NCI-H82 treated with DMSO at 0.1 percent for 48 hours (cell line): ENCODE data around the gene SLC35F4.
A peak's percentile ranks its signal among the peaks of the same experiment; 100 is the strongest.
"Not testable (repeated sequence)": the region's sequence is repeated elsewhere in the genome, so short reads cannot be mapped to it uniquely, and the experiment has no call there.

Experiments used
- DNase-seq: peaks from one replicate; lab custom pipeline; 2025; ENCODE audit not compliant: unreplicated experiment; lab: John Stamatoyannopoulos, UW

SLC35F4 gene

DNA sequence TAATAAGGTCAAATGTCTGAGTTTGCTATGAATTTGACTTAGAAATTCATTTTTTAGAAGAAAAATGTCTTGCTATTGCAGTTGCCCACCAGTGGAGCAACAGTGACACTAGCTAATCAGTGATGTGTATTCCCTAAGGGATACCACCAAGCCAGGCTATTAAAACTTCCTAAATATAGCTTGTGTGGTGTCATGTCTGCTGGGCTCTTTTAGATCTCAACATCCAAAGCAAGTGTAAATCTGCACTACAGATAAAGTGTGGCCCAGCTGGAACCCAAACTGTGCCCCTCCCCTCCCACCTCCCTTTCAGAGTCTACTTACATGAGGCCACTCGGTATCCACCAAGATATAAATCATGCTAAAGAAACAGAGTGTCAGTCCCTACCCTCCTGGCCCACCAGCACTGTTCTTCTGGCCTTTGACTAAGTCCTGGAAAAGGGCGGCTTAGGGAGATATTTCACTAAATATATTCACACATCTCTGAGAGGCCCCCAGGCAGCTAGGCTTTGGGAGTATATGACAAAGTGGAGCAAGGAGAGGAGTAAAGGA, 53.8 kb downstream of the SLC35F4 start:
- no peak for DNase-seq

DNA sequence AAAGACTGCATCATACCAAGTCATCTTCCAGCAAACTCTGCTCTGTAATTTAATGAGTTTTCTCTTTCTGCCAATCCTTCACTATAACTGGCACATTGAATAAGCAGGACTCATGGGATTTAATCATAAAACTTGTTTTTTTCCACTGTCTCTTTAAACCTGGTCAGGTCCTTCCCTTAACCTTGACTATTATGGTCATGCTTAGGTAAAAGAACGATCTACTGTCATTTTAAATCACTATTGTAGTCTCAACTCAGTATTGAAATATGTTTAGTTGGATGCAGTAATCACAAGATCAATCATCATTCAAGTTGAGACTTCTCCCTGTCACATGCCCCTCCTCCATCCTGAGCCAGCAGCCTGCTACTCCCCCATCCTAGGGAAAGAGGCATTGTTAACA, 56.1 kb downstream of the SLC35F4 start:
- DNase-seq = no peak

DNA sequence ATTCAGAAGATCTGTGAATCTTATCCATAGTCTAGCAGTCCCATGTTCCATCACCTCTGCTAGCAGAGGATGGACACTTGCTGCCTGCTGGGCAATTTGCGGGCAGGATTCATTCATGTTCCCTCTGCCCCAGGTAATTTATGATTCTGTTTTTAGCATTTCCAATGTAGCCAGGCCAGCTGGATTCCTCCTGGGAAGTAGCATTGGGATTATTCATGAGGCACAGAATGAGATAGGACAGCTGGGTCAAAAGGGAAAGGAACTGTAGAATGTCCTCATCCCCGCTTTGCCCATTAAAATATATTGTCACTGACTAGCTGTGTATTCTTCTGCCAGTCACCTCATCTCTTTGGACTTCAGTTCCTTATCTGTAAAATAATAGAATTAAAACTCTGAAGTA, 68.7 kb downstream of the SLC35F4 start:
- DNase-seq = no peak

DNA sequence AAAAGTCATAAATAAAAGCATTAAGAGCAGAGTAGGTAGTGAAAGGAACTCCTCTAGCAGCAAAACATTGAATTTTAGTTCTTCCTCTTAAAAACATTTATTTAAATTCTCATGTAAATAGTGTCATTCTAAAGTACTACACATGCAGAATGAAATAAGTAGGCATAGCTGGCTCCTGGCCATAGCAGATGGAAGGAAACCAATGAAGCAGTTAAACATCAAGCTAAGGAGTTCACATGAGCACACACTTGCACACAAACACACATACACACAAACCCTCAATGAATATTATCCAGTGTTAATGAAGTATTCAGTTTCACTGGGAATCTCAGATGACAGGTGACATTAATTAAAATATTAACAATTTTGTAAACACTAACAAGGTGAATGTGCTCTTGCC, 69.3 kb downstream of the SLC35F4 start:
- DNase-seq = no peak

DNA sequence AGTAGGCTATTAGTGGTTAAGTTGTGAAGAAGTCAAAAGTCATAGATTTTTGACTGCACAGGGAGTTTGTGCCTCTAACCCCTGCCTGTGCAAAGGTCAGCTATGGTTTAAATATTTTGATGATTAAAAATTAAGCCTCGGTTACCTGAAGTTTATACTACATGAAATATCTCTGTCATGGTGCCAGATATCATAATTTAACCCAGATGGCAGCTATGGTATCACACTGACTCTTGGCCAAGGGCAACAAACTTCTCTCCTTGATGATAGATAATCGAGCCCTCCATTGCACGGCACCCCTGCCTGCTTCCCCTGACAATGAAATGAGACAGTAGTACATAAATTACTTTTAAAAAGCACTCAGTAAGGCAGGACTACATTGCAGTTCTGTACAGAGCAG, 80.8 kb downstream of the SLC35F4 start:
- no peak for DNase-seq

DNA sequence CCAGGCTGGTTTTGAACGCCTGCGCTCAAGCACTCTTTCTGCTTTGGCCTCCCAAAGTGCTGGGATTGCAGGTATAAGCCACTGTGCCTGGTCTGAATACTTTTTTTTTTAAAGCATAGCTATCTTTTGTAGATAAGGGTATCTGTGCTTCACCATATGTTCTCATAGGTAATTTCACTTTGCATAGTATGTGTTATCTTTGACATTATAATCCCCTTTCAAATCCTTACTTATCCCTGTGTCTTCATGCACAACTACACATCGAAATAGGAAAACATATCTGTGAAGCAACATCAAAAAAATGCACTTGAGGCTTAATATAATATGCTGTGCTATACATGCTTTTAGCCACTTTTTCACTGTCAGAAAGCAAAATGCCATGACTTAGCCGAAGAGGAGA, 94.1 kb downstream of the SLC35F4 start:
- no peak for DNase-seq

DNA sequence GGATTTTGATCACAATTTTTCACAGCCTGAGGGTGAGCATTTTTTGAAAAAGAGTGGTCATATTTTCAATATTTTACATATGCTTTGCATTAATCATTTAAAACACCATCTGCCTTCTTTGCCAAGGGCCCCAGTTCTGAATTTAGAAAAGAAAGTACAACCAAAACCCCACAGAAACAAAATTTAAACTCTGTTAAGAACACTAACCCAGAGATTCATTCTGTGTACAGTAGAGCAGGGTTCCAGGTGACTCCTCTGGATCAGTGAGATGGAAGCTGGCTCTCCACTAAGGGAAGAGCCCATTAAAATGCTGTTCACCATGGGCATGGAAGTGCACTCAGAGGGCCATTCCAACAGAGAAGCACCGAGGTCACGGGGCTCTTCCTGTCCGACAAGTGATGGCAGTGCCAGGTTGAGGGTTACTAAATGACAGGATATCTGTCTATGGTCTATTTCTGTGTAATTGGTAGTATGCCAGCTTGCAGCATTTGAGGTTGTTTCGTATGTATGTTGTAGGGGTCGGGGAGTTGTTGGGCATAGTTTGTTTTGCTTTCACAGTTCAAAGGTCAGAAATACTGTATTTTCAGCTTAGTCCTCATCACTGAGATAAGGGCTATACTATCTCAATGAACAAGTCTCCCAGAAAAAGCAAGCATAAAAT, 95.9 kb downstream of the SLC35F4 start:
- no peak for DNase-seq

DNA sequence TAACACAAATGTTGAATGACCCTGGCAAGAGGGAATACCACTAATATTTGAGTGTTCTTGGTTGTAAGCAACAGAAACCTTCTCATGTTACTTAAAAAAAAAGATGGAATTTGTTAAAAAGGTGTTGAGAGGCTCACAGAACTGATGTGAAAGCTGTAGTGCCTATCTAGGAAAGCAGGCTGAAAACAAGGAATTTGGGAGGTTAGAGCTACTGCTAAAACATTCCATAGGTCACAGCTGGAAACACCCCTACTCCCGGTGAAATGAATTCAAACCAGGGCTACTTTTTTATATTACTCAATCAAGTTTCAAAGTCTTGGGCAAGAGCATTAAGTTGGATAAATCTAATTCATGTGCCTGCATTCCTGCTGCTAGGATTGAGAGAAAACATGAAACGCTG, 104.1 kb downstream of the SLC35F4 start:
- no peak for DNase-seq

DNA sequence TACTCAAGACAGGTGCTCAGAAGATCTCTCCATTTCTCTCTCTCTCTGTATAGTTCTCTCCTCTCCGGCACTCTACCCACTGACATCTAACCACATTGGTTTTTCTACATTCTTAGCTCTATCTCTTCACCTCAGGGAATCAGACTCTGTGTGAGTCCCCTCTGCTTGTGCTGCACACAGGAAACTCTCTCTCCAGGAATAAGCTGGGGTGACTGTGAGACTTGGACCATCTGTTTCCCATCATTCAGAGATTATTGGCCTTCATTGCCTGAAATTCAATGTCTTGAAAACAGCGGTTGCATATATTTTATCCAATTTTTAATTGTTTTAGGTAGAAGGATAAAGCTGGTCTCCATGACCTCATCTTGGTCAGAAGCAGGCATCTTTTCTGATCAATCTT, 105.0 kb downstream of the SLC35F4 start:
- DNase-seq = peak; percentile 56

DNA sequence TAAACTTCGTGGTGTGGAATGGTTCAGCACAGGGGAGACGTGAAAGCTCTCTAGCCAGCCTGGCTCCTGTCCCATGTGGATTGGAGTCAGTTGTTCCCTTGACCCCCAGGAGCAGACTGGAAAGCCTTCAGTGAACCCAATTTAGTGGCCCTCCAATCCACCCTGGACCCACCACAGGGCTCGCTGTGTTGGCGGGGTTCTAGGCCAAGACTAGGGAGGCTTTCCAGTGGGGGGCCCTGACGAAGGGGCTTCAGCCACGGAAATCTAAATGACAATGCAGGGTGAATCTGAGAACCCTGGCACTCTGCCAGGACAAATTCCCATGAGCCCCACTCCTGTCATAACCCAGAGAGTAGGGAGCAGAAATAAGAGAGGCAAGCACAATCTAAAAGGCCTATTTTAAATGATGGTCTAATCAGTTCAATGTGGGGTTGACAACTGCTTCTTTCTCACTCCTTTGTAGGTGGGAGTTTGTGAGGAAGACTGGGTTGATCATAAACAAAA, 110.8 kb downstream of the SLC35F4 start:
- peak; percentile 76 for DNase-seq

DNA sequence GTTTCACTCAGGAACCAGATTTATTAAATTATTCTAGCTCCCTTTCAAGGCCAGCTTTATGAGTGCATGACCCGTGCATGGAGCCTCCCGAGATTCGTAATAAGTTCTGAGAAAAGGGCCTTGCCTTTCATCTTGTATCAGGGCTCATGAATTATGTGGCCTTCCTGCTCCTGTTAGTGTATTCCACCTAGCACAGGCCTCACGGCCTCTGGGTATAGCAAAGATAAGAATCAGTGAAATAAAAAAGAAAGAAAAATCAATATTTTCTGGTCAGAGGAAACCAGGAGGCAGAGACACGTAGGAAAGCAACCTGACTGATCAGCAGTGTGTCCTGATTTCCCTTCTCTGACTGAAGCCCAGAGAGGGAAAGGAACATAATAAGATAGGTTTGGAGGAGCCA, 111.4 kb downstream of the SLC35F4 start:
- peak; percentile 73 for DNase-seq

DNA sequence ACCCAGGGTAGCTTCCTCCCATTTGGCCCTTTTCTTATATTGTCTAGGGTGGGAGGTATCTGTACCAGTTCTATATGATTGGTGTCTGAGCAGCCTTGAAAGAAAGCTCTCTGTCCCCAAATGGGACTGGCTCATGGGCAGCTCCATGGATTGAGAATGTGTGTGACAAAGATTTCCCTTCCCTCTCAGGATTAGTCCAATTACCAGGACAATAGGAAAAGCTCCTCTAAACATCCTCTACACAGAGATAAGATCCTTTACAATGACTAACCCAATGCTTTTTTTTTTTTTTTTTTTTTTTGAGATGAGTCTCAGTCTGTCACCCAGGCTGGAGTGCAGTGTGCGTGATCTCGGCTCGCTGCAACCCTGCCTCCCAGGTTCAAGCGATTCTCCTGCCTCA, 112.1 kb downstream of the SLC35F4 start:
- DNase-seq = peak; percentile 64

DNA sequence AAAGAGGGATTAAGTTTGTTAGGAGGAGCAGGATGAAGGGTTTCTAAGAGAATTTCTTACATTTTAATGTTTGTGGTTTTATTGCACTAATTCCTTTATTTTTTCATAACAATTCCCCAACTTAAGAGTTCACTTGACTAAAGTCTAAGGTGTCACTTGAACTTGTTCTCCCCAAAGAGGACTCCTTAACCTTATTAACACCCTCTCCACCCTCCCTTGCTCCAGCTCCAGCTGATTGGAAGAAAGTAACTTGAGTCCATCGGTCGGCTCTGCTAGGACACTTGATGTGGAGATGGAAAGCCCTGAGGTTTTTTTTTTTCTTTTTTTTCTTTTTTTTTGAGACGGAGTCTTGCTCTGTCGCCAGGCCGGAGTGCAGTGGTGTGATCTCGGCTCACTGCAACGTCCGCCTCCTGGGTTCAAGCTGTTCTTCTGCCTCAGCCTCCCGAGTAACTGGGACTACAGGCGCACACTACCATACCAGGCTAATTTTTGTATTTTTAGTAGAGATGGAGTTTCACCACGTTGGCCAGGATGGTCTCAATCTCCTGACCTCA, 113.7 kb downstream of the SLC35F4 start:
- DNase-seq = not testable (repeated sequence)

DNA sequence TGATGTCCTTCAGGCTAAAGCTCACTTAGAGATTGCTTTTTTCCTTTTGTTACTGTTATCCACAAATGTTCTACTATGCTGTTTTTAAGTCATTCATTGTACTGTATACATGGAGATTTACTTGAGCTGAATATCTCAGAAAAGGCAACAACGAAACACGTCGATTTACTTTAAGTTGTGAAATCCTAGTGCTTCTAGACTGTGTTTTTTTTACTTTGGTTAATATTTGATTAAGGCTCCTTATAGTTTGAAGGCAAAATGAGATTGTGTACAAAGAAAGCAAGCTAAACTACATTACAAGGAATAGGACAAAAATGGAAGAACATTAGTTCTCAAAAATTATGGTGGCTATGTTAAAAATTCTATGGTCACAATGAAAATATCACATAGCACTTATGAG, 114.5 kb downstream of the SLC35F4 start:
- DNase-seq = no peak

DNA sequence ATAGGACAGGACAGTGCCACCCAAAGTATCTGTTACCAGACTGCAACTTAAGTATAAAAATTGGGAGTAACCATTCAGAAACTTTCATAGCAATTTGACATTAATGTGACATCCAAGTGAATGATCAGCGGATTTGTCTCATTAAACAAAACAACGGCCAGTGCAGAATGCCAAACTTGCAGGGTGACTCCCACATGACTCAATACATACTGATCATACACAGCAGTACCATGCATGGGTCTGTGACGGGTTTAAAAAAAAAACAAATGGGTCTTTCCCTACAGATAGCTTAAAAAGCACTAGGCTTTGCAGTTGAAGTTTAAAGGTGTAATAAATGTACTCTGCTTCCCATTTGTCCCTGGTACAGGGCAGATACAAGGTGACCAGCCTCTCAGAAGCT, 116.6 kb downstream of the SLC35F4 start:
- DNase-seq = no peak

DNA sequence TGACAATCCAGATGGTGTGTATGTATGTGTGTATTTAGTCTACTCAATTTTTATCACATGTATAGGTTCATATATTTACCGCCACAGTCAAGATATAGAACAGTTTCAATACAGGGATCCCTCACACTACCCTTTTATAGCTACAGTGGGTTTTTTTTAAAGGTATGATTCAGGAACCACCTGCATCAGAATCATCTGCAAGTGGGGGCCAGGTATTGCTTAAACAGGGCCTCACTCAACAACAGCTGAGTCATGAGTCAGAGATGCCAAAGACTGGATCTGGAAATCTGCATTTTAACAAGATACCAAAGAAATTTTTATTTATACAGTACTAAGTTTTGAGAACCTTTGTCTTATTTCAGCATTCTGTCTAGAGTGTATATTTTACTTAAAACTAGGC, 117.6 kb downstream of the SLC35F4 start:
- no peak for DNase-seq

DNA sequence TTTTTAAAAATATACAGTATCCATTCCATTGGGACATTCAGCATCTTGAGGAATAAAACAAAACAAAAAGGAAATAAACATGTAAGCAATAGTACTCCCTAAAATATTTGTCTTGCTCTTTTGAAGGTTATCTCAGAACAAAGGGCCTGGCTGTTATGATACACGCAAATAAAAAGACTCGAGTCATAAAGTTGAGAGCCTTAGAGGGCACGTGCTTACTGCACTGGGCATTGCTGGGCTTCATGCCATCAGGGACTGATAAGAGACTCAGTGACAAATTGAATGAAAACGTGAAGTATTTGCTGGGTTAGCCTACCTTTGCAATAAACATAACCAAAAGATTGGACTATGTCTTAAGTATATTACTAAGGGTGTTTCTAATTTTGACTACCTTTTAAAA, 118.9 kb downstream of the SLC35F4 start:
- no peak for DNase-seq

DNA sequence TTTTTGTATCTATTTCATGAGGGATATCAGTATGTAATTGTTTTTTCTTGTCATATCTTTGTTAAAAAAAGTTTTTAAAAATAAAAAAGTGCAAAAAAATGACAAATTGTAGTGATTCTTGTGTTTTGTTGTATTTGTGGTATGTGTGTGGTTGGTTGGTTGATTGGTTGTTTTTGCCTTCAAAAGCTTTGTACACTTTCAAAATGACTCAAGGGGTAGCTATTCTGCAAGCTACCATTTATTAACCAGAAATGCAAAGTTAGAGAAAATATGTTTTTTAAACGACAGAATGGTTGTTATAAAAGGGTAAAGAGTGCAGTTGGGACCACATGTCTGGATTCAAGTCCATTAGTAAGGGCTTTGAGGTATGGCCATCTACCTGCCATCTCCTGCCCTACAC, 119.3 kb downstream of the SLC35F4 start:
- DNase-seq = no peak

DNA sequence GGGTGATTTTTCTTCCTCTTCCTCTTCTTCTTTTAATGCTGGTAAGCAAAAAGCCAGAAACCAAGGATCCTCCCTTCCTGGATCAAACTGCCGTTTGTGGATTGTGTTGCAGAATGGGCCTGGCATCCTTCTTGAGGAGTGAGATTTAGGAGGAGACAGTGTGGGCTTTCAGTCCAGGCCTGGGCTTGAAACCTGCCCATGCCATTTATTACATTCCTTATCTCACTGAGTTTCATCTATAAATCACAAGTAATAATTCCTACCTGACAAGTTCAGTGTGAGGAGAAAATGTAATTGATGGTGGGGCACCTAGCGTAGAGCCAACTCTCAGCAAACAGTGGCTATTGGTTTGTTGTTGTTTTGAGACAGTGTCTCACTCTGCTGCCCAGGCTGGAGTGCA, 126.4 kb downstream of the SLC35F4 start:
- DNase-seq = no peak

DNA sequence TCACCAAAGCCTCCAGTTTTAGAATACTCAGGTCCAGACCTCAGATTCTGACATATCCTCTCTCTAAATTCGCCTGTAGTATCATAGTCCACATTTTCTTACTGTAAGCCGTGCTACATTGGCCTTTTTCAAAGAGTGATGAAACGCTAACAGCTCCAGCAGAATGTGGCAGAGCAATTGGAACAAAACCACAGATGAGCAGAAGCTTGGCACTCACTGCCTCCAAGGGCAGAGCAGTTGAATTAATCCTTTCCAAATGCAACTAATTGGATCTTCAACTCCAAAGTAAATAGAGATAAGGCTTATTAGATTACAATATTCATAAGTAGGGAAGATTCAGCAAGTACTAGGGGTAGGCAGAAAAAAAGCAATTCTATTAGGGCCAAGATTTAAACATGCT, 128.3 kb downstream of the SLC35F4 start:
- DNase-seq = peak; percentile 100

DNA sequence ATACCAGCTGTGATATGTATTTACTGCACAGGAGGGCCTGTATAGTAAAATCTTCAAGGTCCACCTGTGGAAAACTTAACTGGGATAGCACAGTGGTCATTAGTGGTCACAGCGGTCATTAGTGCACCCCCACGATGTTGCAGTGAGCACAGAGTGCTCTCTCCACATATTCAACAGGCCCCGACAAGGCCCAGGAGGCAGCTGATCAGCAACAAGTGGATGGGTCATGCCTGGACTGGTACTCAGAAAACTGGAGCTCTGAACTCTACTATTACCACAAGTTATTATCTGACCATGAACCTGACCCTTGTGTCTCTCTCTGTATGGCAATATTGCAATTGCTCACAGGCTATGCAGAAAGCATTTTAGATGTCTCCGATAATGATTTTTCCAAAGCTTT, 129.5 kb downstream of the SLC35F4 start:
- DNase-seq = no peak

DNA sequence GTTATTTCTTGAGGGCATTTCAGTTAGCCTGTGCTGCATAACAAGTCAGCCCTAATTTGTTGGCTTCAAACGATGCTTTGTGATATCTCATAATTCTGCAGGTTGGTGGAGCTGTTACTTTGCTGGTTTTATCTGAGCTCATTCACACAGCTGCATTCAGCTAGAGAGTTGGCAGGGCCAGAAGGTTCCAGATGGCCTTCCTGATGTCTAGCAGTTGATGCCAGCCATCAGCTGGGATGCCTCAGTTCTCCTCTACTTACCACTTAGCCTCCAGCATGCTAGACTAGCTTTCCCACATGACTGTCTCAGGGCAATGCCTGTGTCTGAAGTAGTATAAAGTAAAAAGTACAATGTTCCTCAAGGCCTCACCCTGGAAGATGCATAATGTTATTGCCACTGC, 130.6 kb downstream of the SLC35F4 start:
- DNase-seq = no peak
